ENCODE results near the gene CABP4. TPM values are rescaled to one million over a fixed set of nuclear protein-coding genes. Genes with fewer than 3 reads are reported as not detected.

The CABP4 gene
- total and polyA plus RNA-seq, 8 donors: 0.43 to 1.7 (median 0.62) TPM; not detected in 2

- WGBS, 5 donors: 95 to 100% (median 97%) methylated on average over 7 to 26 of the region's 26 CpGs
- no peak for DNase-seq
- intact Hi-C loops (cut with DNase I; ENCODE audit: low total_unique reads): loop anchor here (10.0 kb wide), 2 partner anchors 65 to 105 kb away; partner anchors contain the start of genes PTPRCAP and RAD9A
These were observed 44.8 kb downstream of the CABP4 start for GRCh38 chr11:67499808-67500483.

GRCh38 chr11:67500484-67500821 lies 45.3 kb downstream of the CABP4 start:
- peaks cover 8 to 67% (median 51%) of the 10 kb centered on the region in 4 donors for H3K36me3 ChIP-seq
- intact Hi-C loops (cut with DNase I; ENCODE audit: low total_unique reads): loop anchor here (10.0 kb wide), 1 partner anchor 66 kb away; the partner anchor contains the start of gene PTPRCAP

More at GRCh38 chr11:67499808-67500483, 44.8 kb downstream of the CABP4 start:
- Histone ChIP-seq H3K4me3 (no peak overlapping the region), H3K27me3 (peaks cover 0 to 22% (median 0%) of the 10 kb centered on the region in 3 donors), H3K36me3 (peaks cover 8 to 72% (median 56%) of the 10 kb centered on the region in 4 donors), H3K4me1 (peaks cover 16 to 20% (median 18%) of the 10 kb centered on the region in 4 donors), H3K27ac (no peak overlapping the region), H3K9me3 (no peaks in the 10 kb centered on the region)
- TF ChIP-seq EP300 (IDR thresholded peaks at IDR 0.05): no peak
- TF ChIP-seq POLR2A (IDR thresholded peaks at IDR 0.05): no peak
- no peak for TF ChIP-seq CTCF (IDR thresholded peaks at IDR 0.05)
- TF ChIP-seq POLR2AphosphoS5 (IDR thresholded peaks at IDR 0.05): no peak

DNA sequence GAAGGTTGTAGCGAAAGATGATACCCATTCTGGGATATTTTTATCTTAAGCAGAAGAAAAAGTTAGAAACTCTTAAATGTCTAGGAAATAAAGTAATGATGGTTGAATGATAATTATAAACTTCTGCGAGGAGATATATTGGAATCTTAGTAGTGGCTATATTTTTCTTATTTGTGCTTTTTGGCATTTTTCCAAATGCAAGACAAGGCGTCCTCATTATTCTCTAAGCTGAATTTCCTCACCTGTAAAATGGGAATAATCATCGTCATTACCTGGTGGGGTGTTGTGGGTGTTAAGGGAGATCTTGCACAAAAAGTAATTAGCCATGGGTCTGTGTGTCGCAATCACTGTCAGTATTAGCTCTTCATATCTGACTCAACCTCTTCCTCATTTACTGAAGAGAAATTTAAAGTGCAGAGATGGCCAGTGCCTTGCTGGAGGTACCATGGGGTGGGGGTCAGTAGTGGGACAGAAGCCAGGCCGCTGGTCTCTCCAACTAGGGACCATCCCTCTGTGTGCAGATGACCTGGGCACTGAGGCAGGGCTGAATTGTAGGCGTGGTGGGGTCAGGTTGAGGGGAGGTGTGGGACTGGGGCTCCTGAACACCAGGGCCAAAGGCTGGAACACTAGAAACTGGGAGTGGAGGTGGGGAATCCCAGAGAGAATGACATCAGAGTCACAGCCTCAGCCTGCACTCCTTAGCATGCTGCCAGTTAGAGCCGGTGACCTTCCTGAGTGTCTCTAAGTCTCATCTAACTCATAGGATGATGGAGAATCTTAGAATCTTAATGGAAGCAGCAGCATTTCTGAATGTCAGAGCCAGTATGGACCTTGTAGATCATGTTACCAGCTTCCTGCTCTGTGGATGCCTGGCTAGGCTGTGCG lies 45.9 kb downstream of the CABP4 start:
- no peak for DNase-seq
- WGBS, 5 donors: 92 to 96% (median 93%) methylated on average over 9 of the region's 9 CpGs
- intact Hi-C loops (cut with DNase I; ENCODE audit: low total_unique reads): loop anchor here (10.0 kb wide), 1 partner anchor 66 kb away; the partner anchor contains the start of gene PTPRCAP

More at GRCh38 chr11:67500484-67500821, 45.3 kb downstream of the CABP4 start:
- TF ChIP-seq POLR2AphosphoS5 (IDR thresholded peaks at IDR 0.05) (no peak), POLR2A (IDR thresholded peaks at IDR 0.05) (no peak), EP300 (IDR thresholded peaks at IDR 0.05) (no peak), CTCF (IDR thresholded peaks at IDR 0.05) (no peak)
- H3K4me3 ChIP-seq: no peak overlapping the region
- H3K4me1 ChIP-seq: peaks cover 21 to 25% (median 23%) of the 10 kb centered on the region in 4 donors
- no peaks in the 10 kb centered on the region for H3K9me3 ChIP-seq
- DNase-seq: no peak
- WGBS, 5 donors: 70 to 94% (median 86%) methylated on average over 1 of the region's 1 CpG
- peaks cover 0 to 22% (median 0%) of the 10 kb centered on the region in 3 donors for H3K27me3 ChIP-seq
- no peak overlapping the region for H3K27ac ChIP-seq

DNA sequence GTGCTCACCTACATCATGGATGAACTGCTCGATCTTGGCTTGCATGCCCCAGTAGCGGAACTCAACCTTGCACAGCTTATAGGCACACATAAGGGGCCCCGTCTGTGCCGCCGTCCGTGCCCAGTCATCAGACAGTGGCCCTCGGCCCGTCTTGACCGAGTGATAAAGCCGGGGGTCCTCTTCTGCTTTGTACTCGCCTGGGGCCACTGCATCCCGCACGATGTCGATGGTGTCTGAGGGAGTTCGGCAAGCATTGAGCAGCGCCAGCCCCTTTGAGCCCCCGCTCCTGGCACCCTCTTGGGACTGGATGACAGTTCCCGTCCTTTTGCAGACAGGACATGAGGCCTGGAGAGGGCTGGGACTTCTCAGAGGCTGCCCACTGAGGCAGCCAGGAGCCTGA lies 46.7 kb downstream of the CABP4 start:
- TF ChIP-seq POLR2A (IDR thresholded peaks at IDR 0.05) (no peak), EP300 (IDR thresholded peaks at IDR 0.05) (no peak), CTCF (IDR thresholded peaks at IDR 0.05) (no peak), POLR2AphosphoS5 (IDR thresholded peaks at IDR 0.05) (no peak)
- Histone ChIP-seq H3K4me3 (no peak overlapping the region), H3K36me3 (peaks cover 0 to 59% (median 41%) of the 10 kb centered on the region in 4 donors), H3K27me3 (peaks cover 0 to 22% (median 0%) of the 10 kb centered on the region in 3 donors), H3K27ac (no peak overlapping the region), H3K4me1 (peaks cover 35 to 39% (median 37%) of the 10 kb centered on the region in 4 donors), H3K9me3 (no peaks in the 10 kb centered on the region)
- WGBS, 5 donors: 94 to 98% (median 98%) methylated on average over 15 to 18 of the region's 18 CpGs
- intact Hi-C loops (cut with DNase I; ENCODE audit: low total_unique reads): loop anchor here (10.0 kb wide), 1 partner anchor 67 kb away; the partner anchor contains the start of gene PTPRCAP
- no peak for DNase-seq

More for the DNA sequence above, 45.9 kb downstream of the CABP4 start:
- Histone ChIP-seq H3K4me3 (no peak overlapping the region), H3K4me1 (peaks cover 27 to 32% (median 29%) of the 10 kb centered on the region in 4 donors), H3K27me3 (peaks cover 0 to 22% (median 0%) of the 10 kb centered on the region in 3 donors), H3K9me3 (no peaks in the 10 kb centered on the region), H3K36me3 (peaks cover 4 to 61% (median 45%) of the 10 kb centered on the region in 4 donors), H3K27ac (no peak overlapping the region)
- TF ChIP-seq EP300 (IDR thresholded peaks at IDR 0.05): no peak
